Hepatocyte (in vitro differentiated cells): ENCODE measurements around the gene CALU.

ENCODE experiments used
- EZH2 ChIP-seq: fragments of 200-600 bp; sonication (generic); IDR thresholded peaks from 2 replicates; pipeline ENCODE4 v1.6.1; 2016; ENCODE audit warnings: antibody characterized with exemption, mild to moderate bottlenecking, borderline replicate concordance
- EZH2phosphoT487 ChIP-seq: fragments of 200-600 bp; sonication (generic); IDR thresholded peaks from one replicate; pipeline ENCODE4 v1.6.1; 2018; ENCODE audit warnings: antibody characterized with exemption, mild to moderate bottlenecking, low read depth, moderate library complexity; ENCODE audit not compliant: unreplicated experiment, severe bottlenecking
- TF ChIP-seq, protein P1 (sequence below): fragments of 200-600 bp; sonication (generic); IDR thresholded peaks from 2 replicates; pipeline ENCODE4 v1.5.1; 2016; ENCODE audit warnings: antibody characterized with exemption, mild to moderate bottlenecking; ENCODE audit not compliant: poor library complexity

DNA sequence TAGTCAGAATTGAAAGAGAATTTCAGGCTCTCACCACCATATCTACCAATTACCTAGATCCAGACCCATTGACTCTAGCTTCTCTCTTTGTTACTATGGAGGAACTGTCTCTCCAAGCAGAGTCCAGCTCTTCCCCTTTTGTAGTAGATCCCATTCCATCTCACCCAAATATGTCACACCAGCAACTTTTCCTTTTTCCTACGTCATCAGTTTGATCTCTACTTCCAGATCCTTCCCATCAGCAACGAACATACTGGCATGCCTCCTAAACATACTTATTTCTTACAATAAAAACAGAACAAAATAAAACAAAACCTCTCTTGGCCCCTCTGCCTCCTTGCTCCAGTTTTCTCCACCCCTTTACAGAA, 5.9 kb upstream of the CALU start:
- TF ChIP-seq, protein P1, sequence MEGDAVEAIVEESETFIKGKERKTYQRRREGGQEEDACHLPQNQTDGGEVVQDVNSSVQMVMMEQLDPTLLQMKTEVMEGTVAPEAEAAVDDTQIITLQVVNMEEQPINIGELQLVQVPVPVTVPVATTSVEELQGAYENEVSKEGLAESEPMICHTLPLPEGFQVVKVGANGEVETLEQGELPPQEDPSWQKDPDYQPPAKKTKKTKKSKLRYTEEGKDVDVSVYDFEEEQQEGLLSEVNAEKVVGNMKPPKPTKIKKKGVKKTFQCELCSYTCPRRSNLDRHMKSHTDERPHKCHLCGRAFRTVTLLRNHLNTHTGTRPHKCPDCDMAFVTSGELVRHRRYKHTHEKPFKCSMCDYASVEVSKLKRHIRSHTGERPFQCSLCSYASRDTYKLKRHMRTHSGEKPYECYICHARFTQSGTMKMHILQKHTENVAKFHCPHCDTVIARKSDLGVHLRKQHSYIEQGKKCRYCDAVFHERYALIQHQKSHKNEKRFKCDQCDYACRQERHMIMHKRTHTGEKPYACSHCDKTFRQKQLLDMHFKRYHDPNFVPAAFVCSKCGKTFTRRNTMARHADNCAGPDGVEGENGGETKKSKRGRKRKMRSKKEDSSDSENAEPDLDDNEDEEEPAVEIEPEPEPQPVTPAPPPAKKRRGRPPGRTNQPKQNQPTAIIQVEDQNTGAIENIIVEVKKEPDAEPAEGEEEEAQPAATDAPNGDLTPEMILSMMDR = no peak
- TF ChIP-seq EZH2 (no peak), EZH2phosphoT487 (no peak)
